ENCODE data around the gene LRRTM4.

Gene LRRTM4

DNA sequence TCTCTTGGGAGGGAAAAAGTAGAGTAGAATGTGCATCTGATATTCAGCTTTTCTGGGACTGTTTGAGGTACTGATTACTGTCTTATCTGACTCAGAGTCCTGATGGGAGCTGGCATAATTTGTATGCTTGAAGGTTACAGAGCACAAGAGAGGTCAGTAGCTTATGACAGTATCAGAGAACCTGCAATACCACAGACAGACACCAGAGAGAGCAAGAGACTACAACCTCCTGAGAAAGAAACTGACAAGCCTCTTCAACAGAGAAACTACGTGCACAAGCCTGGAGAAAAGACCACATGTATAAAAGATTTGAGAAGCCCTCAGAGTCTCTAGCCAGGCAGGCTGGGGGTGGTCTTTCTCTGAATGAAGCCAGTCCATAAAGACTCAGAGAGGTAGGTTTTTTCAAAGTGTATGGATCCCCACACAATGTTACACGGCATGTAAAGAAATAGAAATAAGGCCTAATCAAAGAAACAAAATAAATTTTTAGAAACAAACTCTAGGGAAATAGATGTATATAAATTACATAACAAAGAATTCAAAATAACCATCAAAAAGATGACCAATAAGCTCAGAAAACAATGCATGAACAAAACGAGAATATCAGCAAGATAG is 568.3 kb downstream of the LRRTM4 start:
- Histone ChIP-seq H3K36me3 (ENCODE audit: control insufficient read depth, insufficient read depth, low read length) (no peaks in the 10 kb centered on the region), H3K27ac (ENCODE audit: insufficient read depth, low read depth, low read length, poor library complexity, severe bottlenecking) (no peak overlapping the region), H3K9me3 (ENCODE audit: control insufficient read depth, low read length) (no peaks in the 10 kb centered on the region), H3K4me3 (ENCODE audit: insufficient read depth, low read depth, low read length) (no peak overlapping the region), H3K4me1 (ENCODE audit: control insufficient read depth, insufficient read depth, low read length) (no peaks in the 10 kb centered on the region), H3K27me3 (ENCODE audit: control insufficient read depth, insufficient read depth, low read length, poor library complexity, severe bottlenecking) (no peaks in the 10 kb centered on the region)
- WGBS, 2 experiments: 19 to 73% methylated on average over 1 to 3 of the region's 3 CpGs

DNA sequence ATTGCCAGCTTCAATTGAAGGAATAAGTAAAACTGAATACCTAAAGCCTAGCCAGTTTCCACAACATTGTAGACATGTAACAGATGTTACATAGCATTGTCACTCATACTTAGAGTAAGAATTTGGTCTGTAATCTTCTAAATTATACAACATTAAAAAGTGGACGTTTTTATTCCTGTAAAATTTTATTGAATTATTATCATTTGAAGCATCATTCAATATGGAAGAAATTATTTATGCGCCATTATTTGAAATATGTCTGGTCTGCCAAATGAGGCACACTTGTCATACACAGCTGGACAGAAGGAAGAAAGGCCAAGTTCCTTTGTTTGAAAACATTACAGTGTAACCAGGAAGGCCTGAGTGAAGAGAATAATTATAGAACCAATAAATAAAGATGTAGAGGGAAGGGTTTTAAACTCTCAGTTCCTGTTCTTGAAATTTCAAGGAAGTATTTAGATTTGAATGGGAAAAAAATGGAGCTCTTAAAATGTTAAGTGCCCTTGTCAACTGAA is 575.5 kb downstream of the LRRTM4 start:
- no peaks in the 10 kb centered on the region for H3K36me3 ChIP-seq (ENCODE audit: control insufficient read depth, insufficient read depth, low read length)
- no peak overlapping the region for H3K4me3 ChIP-seq (ENCODE audit: insufficient read depth, low read depth, low read length)
- no peak overlapping the region for H3K27ac ChIP-seq (ENCODE audit: insufficient read depth, low read depth, low read length, poor library complexity, severe bottlenecking)
- no peaks in the 10 kb centered on the region for H3K4me1 ChIP-seq (ENCODE audit: control insufficient read depth, insufficient read depth, low read length)
- WGBS, 2 experiments: 100% methylated on average over 1 of the region's 2 CpGs
- H3K27me3 ChIP-seq (ENCODE audit: control insufficient read depth, insufficient read depth, low read length, poor library complexity, severe bottlenecking): no peaks in the 10 kb centered on the region
- H3K9me3 ChIP-seq (ENCODE audit: control insufficient read depth, low read length): no peaks in the 10 kb centered on the region

DNA sequence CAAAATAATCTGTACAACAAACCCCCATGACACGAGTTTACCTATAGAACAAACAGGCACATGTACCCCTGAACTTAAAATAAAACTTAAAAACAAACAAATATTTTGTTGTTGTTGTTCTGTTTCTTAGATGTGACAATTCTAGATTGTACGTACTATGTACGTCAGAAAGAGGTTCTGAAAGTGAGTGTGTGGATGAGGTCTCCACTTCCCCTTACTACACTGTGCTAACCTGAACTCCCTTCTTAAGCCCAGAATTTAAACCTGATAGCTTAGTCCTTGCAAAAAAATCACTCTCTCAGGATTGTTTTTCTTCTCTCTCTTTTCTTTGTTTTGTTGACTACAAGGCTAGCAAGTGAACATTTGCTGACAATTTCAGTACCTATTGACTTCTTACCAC is 581.6 kb downstream of the LRRTM4 start:
- H3K9me3 ChIP-seq (ENCODE audit: control insufficient read depth, low read length): no peaks in the 10 kb centered on the region
- no peak overlapping the region for H3K4me3 ChIP-seq (ENCODE audit: insufficient read depth, low read depth, low read length)
- no peaks in the 10 kb centered on the region for H3K36me3 ChIP-seq (ENCODE audit: control insufficient read depth, insufficient read depth, low read length)
- no peak overlapping the region for H3K27ac ChIP-seq (ENCODE audit: insufficient read depth, low read depth, low read length, poor library complexity, severe bottlenecking)
- H3K27me3 ChIP-seq (ENCODE audit: control insufficient read depth, insufficient read depth, low read length, poor library complexity, severe bottlenecking): no peaks in the 10 kb centered on the region
- 90% methylated on average over 3 of the region's 3 CpGs; no CpG with 5 or more reads in 1 of the 2 experiments for WGBS, 2 experiments
- H3K4me1 ChIP-seq (ENCODE audit: control insufficient read depth, insufficient read depth, low read length): no peaks in the 10 kb centered on the region

DNA sequence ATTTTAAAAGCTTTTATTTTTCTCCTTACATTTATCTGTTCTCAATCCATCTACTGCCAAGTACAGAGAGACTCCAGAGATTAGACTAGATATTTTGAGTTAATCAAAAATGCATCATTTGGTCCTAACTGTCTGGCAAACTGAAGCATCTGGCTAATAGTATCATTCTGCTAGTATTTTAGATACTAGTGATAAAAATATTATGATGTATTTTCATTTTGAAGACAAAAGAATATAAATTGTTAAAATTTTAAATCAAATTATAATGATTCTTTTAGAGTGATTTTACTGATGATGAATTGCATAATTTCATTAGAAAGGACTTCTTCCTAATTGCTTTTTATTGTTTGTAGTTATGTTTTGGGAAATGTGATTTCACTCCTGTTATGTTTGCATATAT is 584.0 kb downstream of the LRRTM4 start:
- no peak overlapping the region for H3K4me3 ChIP-seq (ENCODE audit: insufficient read depth, low read depth, low read length)
- no peaks in the 10 kb centered on the region for H3K27me3 ChIP-seq (ENCODE audit: control insufficient read depth, insufficient read depth, low read length, poor library complexity, severe bottlenecking)
- no peaks in the 10 kb centered on the region for H3K4me1 ChIP-seq (ENCODE audit: control insufficient read depth, insufficient read depth, low read length)
- no peaks in the 10 kb centered on the region for H3K36me3 ChIP-seq (ENCODE audit: control insufficient read depth, insufficient read depth, low read length)
- H3K9me3 ChIP-seq (ENCODE audit: control insufficient read depth, low read length): no peaks in the 10 kb centered on the region
- H3K27ac ChIP-seq (ENCODE audit: insufficient read depth, low read depth, low read length, poor library complexity, severe bottlenecking): no peak overlapping the region

DNA sequence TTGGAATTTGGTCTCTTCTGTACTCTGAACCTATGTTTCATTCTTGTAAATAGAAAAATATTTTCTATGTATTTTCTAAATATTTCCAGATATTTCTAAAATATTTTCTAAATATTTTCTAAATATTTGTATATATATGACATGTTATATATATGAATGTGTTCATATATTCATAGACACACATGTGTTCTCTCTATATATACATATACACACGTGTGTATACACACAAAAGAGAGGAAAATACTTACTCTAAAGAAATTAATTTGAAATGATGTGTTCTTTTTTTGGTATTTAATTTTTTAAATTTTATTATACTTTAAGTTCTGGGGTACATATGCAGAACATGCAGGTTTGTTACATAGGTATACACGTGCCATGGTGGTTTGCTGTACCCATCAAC is 589.6 kb downstream of the LRRTM4 start:
- Histone ChIP-seq H3K27me3 (ENCODE audit: control insufficient read depth, insufficient read depth, low read length, poor library complexity, severe bottlenecking) (no peaks in the 10 kb centered on the region), H3K4me1 (ENCODE audit: control insufficient read depth, insufficient read depth, low read length) (no peaks in the 10 kb centered on the region), H3K36me3 (ENCODE audit: control insufficient read depth, insufficient read depth, low read length) (no peaks in the 10 kb centered on the region), H3K9me3 (ENCODE audit: control insufficient read depth, low read length) (no peaks in the 10 kb centered on the region), H3K27ac (ENCODE audit: insufficient read depth, low read depth, low read length, poor library complexity, severe bottlenecking) (no peak overlapping the region), H3K4me3 (ENCODE audit: insufficient read depth, low read depth, low read length) (no peak overlapping the region)
- WGBS, 2 experiments: 100% methylated on average over 1 of the region's 2 CpGs

DNA sequence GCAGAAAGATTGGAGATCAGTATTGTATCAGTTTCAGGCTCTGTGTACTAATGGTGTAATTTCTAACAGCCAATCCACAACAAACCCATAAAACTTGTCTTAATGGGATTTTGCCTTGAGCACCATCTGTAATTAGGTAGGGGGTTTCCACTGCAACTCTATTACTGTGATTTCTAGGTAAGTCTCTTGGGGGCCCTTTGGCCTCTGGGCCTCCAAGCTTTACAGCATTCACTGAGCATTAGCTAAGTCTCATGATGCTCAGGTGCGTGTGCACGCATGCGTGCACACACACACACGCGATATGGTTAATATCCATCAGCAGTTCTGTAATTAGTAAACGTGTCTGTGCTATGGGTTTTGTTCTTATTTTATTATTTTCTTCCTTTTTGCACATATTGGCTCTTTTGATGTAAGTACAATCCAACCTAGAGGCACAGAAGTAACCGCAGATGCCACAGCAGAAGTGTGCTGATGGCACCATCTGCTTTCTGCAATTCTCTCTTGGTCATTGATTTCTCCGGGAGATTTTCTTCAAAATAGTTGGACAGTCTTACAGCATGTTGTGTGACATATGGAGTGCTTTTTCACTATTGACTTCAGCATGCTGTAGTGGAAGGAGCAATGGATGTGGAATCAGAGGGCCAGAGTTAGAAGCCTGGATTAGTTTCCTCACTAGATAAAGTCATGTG is 592.0 kb downstream of the LRRTM4 start:
- H3K9me3 ChIP-seq (ENCODE audit: control insufficient read depth, low read length): no peaks in the 10 kb centered on the region
- no peak overlapping the region for H3K27ac ChIP-seq (ENCODE audit: insufficient read depth, low read depth, low read length, poor library complexity, severe bottlenecking)
- no peak overlapping the region for H3K4me3 ChIP-seq (ENCODE audit: insufficient read depth, low read depth, low read length)
- H3K36me3 ChIP-seq (ENCODE audit: control insufficient read depth, insufficient read depth, low read length): no peaks in the 10 kb centered on the region
- H3K4me1 ChIP-seq (ENCODE audit: control insufficient read depth, insufficient read depth, low read length): no peaks in the 10 kb centered on the region
- WGBS, 2 experiments: 93 to 97% methylated on average over 8 of the region's 8 CpGs
- no peaks in the 10 kb centered on the region for H3K27me3 ChIP-seq (ENCODE audit: control insufficient read depth, insufficient read depth, low read length, poor library complexity, severe bottlenecking)

DNA sequence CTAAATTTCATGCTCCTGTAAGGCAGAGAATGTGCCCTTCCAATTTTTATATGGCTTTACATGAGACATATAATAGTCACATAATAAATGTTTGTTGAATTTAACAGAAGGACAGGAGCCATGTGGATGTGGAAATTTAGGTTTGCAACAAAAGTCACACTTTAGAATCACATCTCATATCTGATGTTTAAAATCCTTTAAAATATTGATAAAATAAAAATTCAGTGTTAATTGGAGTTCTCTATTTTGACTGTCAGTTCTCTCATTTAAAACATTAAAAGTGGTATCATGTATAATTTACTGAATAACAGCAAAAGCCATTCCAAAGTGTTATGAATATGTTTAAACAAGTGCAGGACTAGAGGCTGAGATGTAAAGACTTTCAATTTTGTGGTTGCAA is 594.1 kb downstream of the LRRTM4 start:
- no peaks in the 10 kb centered on the region for H3K4me1 ChIP-seq (ENCODE audit: control insufficient read depth, insufficient read depth, low read length)
- no peaks in the 10 kb centered on the region for H3K9me3 ChIP-seq (ENCODE audit: control insufficient read depth, low read length)
- no peak overlapping the region for H3K27ac ChIP-seq (ENCODE audit: insufficient read depth, low read depth, low read length, poor library complexity, severe bottlenecking)
- H3K36me3 ChIP-seq (ENCODE audit: control insufficient read depth, insufficient read depth, low read length): no peaks in the 10 kb centered on the region
- no peaks in the 10 kb centered on the region for H3K27me3 ChIP-seq (ENCODE audit: control insufficient read depth, insufficient read depth, low read length, poor library complexity, severe bottlenecking)
- H3K4me3 ChIP-seq (ENCODE audit: insufficient read depth, low read depth, low read length): no peak overlapping the region

DNA sequence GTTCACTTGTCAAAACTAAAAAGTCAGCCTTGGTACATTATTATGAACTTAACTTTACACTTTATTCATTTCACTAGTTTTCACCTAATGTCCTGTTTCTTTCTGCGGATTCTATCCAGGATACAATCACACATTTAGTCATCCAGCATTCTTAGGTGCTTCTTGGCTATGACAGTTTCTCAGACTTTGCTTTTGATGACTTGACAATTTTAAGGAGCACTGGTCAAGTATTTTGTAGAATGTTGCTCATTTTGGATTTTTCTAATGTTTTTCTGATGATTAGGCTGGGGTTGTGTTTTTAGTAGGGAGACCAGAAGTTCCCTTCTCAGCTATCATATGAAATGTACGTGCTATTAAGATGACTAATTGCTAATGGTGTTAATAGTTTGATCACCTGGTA is 601.2 kb downstream of the LRRTM4 start:
- WGBS, 2 experiments: 98 to 100% methylated on average over 1 to 2 of the region's 2 CpGs
- no peak overlapping the region for H3K27ac ChIP-seq (ENCODE audit: insufficient read depth, low read depth, low read length, poor library complexity, severe bottlenecking)
- H3K36me3 ChIP-seq (ENCODE audit: control insufficient read depth, insufficient read depth, low read length): no peaks in the 10 kb centered on the region
- H3K27me3 ChIP-seq (ENCODE audit: control insufficient read depth, insufficient read depth, low read length, poor library complexity, severe bottlenecking): no peaks in the 10 kb centered on the region
- no peaks in the 10 kb centered on the region for H3K9me3 ChIP-seq (ENCODE audit: control insufficient read depth, low read length)
- no peaks in the 10 kb centered on the region for H3K4me1 ChIP-seq (ENCODE audit: control insufficient read depth, insufficient read depth, low read length)
- no peak overlapping the region for H3K4me3 ChIP-seq (ENCODE audit: insufficient read depth, low read depth, low read length)

DNA sequence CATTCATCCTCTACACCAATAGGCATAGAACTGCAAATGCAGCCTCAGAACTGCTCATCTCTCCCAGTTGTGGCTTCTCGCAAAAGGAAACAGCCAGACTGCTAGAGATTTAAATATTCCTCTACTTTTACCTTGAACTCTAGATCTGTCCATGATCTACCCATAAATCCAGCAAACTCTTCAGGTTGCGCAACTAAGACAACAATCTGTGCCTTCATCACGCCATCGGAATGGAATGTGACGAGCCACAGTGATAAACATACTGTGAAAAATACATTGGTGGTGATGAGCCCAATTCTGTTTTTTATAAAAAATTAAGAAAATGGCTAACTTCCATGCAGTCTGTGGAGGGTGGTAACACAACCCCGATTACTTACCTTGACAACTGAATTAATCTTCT is 626.7 kb downstream of the LRRTM4 start:
- H3K4me3 ChIP-seq (ENCODE audit: insufficient read depth, low read depth, low read length): no peak overlapping the region
- H3K27me3 ChIP-seq (ENCODE audit: control insufficient read depth, insufficient read depth, low read length, poor library complexity, severe bottlenecking): no peaks in the 10 kb centered on the region
- 91 to 93% methylated on average over 6 of the region's 6 CpGs for WGBS, 2 experiments
- H3K9me3 ChIP-seq (ENCODE audit: control insufficient read depth, low read length): no peaks in the 10 kb centered on the region
- H3K36me3 ChIP-seq (ENCODE audit: control insufficient read depth, insufficient read depth, low read length): no peaks in the 10 kb centered on the region
- H3K4me1 ChIP-seq (ENCODE audit: control insufficient read depth, insufficient read depth, low read length): no peaks in the 10 kb centered on the region
- H3K27ac ChIP-seq (ENCODE audit: insufficient read depth, low read depth, low read length, poor library complexity, severe bottlenecking): no peak overlapping the region

DNA sequence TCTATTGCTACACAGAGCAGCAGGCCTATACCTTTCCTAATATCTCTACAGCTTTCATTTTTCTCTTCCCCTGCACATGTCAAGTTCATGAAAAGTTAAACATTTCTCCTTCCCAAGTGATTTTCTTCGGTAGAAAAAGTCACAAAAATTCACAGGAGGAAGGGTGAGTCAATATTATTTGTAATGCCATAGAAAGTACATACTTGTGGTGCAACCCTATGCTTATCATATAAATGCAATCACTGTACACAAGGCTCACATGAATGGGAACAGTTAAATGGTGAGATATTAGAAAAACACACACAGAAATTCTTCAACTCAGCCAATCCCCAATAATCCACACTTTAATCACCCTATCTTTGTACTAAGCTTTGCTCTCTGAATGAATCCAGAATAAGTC is 651.6 kb downstream of the LRRTM4 start:
- WGBS, 2 experiments: 100% methylated on average over 1 of the region's 1 CpG; no CpG with 5 or more reads in 1 of the 2 experiments
- no peak overlapping the region for H3K27ac ChIP-seq (ENCODE audit: insufficient read depth, low read depth, low read length, poor library complexity, severe bottlenecking)
- no peaks in the 10 kb centered on the region for H3K27me3 ChIP-seq (ENCODE audit: control insufficient read depth, insufficient read depth, low read length, poor library complexity, severe bottlenecking)

More for the DNA sequence above, 651.6 kb downstream of the LRRTM4 start:
- H3K4me1 ChIP-seq (ENCODE audit: control insufficient read depth, insufficient read depth, low read length): no peaks in the 10 kb centered on the region
- no peak overlapping the region for H3K4me3 ChIP-seq (ENCODE audit: insufficient read depth, low read depth, low read length)
- no peaks in the 10 kb centered on the region for H3K9me3 ChIP-seq (ENCODE audit: control insufficient read depth, low read length)
- no peaks in the 10 kb centered on the region for H3K36me3 ChIP-seq (ENCODE audit: control insufficient read depth, insufficient read depth, low read length)

Data from ectodermal cell (in vitro differentiated cells).